ENCODE results near the gene GOSR2.

- TF ChIP-seq CTCF (conservative IDR thresholded peaks at IDR 0.05 in 1 of 2, IDR thresholded peaks at IDR 0.05 in 1 of 2; ENCODE audit: extremely low read depth in 1 of 2, insufficient read depth in 1 of 2, low read depth in 1 of 2, low read length in 2 of 2) = no peak
- TF ChIP-seq EZH2 (IDR thresholded peaks at IDR 0.05; ENCODE audit: borderline replicate concordance, low read length) = no peak
Measured at GRCh38 chr17:46887717-46888116, 35.2 kb upstream of the GOSR2 start.

All from mammary epithelial cell (primary cell).